Coronary artery (tissue), 2 donors: ENCODE data around the gene GPR132.

Experiments
- DNase-seq: peaks from one replicate; pipeline ENCODE4 v3.0.0-alpha.2; 2017; ENCODE audit warnings: low spot score
- H3K27ac ChIP-seq, 2 donors: fragments of 200-600 bp; sonication (generic); one replicate each; pipeline ENCODE4 v1.5.1; 2016 to 2019
- H3K4me3 ChIP-seq: fragments of 200-600 bp; sonication (generic); 2 replicates; pipeline ENCODE4 v1.5.1; 2016; ENCODE audit warnings: mild to moderate bottlenecking, moderate library complexity
- TF ChIP-seq, protein P1 (sequence below): fragments of 200-600 bp; sonication (generic); IDR thresholded peaks from one replicate; pipeline ENCODE4 v1.5.1; 2019; ENCODE audit warnings: antibody characterized with exemption

The GPR132 gene

DNA sequence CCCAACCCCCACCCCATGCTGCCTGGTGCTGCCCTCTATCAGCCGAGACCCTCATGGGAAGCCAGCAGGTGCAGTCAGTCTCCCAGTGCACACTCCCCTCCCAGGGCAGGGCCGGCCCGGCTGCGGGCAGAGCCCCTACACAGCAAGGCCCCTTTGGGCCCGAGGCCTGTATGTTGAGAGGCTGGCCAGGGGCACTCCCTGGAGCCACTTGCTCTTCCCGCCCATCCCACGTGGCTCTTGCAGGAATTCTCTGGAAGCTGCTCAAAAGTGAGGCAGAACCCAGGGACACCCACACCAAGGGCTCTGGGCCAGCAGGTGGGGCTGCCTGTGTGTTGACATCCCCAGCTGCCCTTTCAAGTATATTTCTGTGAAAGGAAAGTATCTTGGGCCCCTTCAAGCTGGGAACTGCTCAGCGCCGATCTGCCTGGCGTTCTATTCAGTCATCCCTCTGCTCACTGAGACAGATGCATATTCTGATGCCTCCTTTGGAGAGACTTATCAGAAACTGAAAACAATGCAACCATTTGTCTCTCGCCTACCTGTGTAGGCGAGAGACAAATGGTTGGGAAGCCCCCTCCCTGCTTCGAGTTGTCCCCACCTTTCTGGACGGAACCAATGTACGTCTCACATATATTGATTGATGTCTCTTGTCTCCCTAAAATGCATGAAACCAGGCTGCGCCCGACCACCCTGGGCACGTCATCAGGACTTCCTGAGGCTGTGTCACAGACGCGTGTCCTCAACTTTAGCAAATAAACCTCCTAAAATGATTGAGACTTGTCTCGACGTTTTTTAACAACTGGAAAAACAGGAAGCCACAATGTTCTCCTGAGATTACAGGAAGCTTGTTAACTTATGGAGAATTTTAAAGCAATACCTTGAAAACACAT lies 6.0 kb downstream of the GPR132 start:
- no peak for DNase-seq
- Histone ChIP-seq H3K4me3 (no peak overlapping the region), H3K27ac (no peak overlapping the region)
- TF ChIP-seq, protein P1, sequence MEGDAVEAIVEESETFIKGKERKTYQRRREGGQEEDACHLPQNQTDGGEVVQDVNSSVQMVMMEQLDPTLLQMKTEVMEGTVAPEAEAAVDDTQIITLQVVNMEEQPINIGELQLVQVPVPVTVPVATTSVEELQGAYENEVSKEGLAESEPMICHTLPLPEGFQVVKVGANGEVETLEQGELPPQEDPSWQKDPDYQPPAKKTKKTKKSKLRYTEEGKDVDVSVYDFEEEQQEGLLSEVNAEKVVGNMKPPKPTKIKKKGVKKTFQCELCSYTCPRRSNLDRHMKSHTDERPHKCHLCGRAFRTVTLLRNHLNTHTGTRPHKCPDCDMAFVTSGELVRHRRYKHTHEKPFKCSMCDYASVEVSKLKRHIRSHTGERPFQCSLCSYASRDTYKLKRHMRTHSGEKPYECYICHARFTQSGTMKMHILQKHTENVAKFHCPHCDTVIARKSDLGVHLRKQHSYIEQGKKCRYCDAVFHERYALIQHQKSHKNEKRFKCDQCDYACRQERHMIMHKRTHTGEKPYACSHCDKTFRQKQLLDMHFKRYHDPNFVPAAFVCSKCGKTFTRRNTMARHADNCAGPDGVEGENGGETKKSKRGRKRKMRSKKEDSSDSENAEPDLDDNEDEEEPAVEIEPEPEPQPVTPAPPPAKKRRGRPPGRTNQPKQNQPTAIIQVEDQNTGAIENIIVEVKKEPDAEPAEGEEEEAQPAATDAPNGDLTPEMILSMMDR, result no peak

DNA sequence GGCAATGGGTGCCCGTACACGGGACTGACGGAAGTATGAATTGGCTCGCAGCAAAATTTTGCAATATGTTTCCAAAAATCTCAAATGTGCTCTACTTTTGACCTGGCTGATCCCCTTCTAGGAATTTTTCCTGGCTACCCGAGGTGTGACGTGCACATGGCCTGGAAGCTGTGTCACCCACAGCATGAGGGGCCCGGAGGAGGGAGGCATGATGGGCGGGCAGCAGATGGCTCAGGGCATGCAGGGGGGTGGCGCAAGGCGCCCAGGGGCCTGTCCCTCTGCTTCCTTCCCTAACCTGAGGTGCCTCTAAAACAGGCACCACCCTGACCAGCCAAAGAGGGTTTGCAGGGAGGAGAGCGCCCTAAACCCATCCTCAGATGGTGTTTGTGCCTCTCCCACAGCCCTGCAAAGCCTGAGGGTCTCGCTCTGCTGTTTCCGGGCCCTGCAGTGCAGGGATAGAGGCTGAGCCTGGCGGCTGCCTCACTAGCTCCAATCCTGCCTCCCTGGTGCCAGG lies 6.7 kb downstream of the GPR132 start:
- DNase-seq, result no peak
- Histone ChIP-seq H3K4me3 (no peak overlapping the region), H3K27ac (no peak overlapping the region)
- TF ChIP-seq, protein P1, result no peak

DNA sequence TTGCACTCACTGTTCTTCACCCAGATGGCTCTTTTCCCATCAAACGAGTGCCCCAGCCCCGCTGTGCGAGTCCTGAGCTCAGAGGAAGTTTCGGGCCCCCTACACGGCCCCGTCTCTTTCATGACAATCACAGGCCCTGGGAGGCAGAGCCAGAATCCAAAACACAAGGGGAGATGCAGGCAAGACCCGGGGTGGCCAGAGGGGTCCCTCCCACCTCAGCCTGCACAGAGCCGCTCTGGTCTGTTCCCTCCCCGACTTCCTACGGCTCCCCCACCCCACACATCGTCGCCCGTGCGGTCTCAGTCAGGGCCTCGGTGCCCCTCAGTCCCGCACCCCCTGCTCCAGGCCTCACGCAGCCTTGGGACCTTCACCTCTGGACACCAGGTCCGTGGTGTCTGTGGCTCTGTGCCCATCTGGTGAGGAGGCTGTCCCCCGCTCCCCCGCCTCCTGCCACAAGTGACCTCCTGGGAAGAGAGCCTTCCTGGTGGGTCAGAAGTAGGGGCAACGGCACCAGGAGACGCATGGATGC lies 8.9 kb downstream of the GPR132 start:
- H3K27ac ChIP-seq, result no peak overlapping the region
- H3K4me3 ChIP-seq, result no peak overlapping the region
- TF ChIP-seq, protein P1, result no peak
- no peak for DNase-seq

DNA sequence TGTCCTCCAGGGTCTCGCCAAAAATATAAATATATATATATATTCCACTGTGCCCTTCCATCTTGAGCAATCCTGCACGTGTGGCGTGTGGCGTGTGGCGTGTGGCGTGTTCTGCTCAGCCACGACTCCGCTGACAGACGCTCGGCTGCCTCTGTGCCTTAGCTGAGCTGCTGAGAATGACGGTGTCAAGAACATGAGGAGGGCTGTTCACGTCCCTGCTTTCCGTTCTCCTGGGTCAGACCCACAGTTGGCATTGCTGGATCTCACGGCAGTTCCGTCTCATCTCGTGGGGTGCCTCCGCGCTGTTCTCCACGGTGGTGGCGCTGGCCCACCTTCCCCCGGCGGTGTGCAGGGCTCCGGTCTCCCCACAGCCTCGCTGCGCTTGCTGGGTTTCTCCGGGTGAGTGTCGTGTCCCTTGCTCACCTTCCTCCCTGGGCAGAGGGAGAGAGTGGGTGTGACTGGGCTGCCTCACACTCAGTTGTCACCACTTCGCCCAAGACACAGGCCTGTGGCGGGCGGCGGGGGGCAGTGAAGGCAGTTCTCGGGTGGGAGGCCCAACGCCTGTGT lies 9.4 kb downstream of the GPR132 start:
- no peak for DNase-seq
- no peak overlapping the region for H3K27ac ChIP-seq

DNA sequence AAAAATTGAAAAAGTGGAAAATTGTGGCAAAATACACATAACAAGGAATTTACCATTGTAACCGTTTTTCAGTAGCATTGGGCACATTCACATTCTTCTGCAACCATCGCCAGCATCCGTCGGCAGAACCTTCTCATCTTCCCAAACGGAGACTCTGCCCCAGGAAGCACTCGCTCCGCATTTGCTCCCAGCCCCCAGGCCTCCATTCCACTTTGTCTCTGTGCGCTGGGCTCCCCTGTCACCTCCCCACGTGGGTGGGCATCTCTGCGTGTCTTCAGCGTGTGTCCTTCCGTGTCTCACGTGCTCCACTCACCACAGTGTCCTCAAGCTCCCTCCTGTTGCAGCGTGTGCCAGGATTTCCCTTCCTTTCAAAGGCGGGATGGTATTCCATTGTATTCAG lies 9.9 kb downstream of the GPR132 start:
- no peak overlapping the region for H3K4me3 ChIP-seq
- DNase-seq, result no peak
- no peak overlapping the region for H3K27ac ChIP-seq
- TF ChIP-seq, protein P1, result no peak

More for the DNA sequence above, 9.4 kb downstream of the GPR132 start:
- TF ChIP-seq, protein P1, result no peak
- no peak overlapping the region for H3K4me3 ChIP-seq

DNA sequence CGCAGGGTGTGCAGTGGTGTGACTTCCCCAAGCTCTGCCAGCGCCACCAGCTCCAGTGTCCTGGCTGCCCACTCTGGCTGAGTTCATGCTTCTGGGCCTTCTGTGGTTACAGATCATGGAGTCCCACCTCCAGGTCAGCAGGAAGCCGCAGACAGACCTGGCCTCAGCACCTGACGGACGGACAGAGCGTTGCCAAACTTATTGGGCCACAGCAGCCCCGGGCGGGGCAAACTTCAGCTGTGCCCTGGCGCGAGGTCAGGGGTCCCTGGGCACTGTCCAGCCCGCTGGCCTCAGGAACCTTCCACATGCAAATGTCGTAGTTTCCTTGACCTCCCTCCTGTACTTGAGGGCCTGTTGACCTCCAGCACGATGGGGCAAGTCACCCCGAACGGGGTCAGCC lies 11.2 kb downstream of the GPR132 start:
- DNase-seq, result no peak
- no peak overlapping the region for H3K27ac ChIP-seq
- H3K4me3 ChIP-seq, result no peak overlapping the region
- TF ChIP-seq, protein P1, result no peak
